HFF-Myc (cell line): Measurements from ENCODE around the gene RPL10A.
"Not testable (repeated sequence)": the region's sequence is repeated elsewhere in the genome, so short reads cannot be mapped to it uniquely, and the experiment has no call there.

Source experiments
- DNase-seq: peaks from one replicate; pipeline ENCODE4 v3.0.0-alpha.2; 2011; ENCODE audit warnings: low read depth; ENCODE audit errors: extremely low read depth
- H3K4me3 ChIP-seq: replicated peaks from 2 replicates; pipeline ENCODE4 v1.5.1; 2011; ENCODE audit warnings: low read depth, mild to moderate bottlenecking, control low read depth, low read length
- CTCF ChIP-seq: IDR thresholded peaks from 2 replicates; pipeline ENCODE4 v1.5.1; 2012; ENCODE audit warnings: mild to moderate bottlenecking, low read depth, low read length, control low read depth; ENCODE audit errors: missing control alignments

Gene RPL10A

GRCh38 chr6:35512006-35512405 lies 43.8 kb downstream of the RPL10A start:
- no peak for TF ChIP-seq CTCF
- DNase-seq = no peak
- H3K4me3 ChIP-seq = no peak overlapping the region

GRCh38 chr6:35512740-35513139 lies 44.5 kb downstream of the RPL10A start, which contains the start of gene TULP1:
Gene TULP1, minus strand, starts transcription at chr6:35512896. Its CDS starts 38 bp downstream, at chr6:35512858.
- no peak for DNase-seq
- TF ChIP-seq CTCF = no peak
- H3K4me3 ChIP-seq = no peak within 1 kb of the TSS

DNA sequence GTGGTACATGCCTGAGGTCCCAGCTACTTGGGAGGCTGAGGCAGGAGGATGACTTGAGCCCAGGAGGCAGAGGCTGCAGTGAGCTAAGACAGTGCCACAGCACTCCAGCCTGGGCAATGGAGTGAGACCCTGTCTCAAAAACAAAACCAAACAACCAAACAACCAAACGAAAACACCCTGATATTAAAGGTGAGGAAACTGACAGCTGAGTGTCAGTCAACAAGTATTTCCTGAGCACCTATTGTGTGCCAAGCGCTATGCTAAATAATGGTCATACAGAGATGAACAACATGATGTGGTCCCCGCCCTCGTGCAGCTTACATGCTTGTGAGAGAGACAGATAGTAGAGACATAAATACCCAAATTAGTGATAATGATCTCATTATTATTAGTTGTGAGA lies 46.4 kb downstream of the RPL10A start:
- no peak for TF ChIP-seq CTCF
- no peak for DNase-seq
- H3K4me3 ChIP-seq = no peak overlapping the region

- not testable (repeated sequence) for H3K4me3 ChIP-seq, DNase-seq
Measured at GRCh38 chr6:35515939-35516338, 47.7 kb downstream of the RPL10A start.

DNA sequence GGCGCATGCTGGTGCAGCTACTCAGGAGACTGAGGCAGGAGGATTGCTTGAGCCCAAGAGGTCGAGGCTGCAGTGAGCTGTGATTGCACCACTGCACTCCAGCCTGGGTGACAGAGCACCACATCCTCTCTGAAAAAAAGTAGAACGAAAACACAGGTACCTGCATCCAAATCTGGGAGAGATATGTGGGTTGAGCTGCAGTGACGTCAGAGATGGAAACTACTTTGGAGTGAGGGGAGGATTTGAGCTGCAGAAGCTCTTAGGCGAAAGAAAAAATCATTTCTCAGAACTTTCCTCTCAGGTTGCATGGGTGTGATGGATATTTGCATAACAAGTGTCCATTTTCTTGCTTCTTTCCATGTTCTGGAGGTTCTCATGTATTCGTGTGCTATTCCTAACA lies 48.5 kb downstream of the RPL10A start:
- no peak for DNase-seq
- TF ChIP-seq CTCF = no peak

DNA sequence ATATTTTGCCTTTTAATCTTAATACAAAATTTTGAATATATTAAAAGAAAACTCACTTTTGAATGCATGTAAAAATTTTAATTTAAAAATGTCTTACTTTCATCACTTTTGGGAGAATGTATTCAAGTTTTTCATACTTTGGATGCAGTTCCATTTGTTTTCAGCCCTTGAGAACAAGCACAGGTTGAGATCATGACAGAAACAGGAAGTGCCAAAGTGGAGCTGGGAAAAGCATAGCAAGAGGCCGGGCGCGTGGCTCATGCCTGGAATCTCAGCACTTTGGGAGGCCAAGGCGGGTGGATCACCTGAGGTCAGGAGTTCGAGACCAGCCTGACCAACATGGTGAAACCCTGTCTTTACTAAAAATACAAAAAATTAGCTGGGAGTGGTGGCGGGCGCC lies 49.8 kb downstream of the RPL10A start:
- H3K4me3 ChIP-seq, DNase-seq: not testable (repeated sequence)

More for the DNA sequence above, 48.5 kb downstream of the RPL10A start:
- H3K4me3 ChIP-seq = no peak overlapping the region

DNA sequence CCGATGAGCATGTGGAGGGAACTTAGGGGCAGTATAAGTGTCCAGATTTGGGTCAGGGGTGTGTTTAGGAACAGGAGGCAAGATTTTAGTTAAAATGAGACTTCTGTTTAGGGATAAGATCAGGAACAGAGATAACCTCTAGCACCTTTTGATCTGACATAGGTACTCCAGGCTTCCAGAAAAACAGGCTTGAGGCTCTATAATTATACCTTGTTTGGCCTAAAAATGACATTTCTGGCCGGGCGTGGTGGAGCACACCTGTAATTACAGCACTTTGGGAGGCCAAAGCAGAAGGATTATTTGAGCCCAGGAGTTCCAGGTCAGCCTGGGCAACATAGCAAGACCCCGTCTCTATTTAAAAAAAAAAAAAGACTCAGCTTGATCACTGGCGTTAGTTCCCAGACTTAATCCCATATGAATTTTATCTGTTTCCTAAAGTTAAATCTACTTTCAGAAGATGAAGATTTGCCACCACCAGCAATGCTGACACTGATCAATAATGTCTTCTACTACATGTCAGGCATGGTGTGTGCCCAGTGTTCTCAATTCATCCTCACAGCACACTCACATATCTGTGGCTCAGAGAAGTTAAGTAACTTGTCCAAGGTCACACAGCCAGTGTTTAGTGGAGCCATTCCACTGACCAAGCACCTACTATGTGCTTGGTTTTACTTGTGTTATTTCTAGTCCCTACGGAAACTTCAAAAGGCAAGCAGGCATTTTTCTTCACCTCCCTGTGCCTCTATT lies 50.5 kb downstream of the RPL10A start:
- no peak overlapping the region for H3K4me3 ChIP-seq
- TF ChIP-seq CTCF = no peak
- DNase-seq = no peak
